Nephron progenitor cell (in vitro differentiated cells): ENCODE results near the gene GALNT6.

Experiments
- DNase-seq: peaks from one replicate; pipeline ENCODE4 v3.0.0; 2021
- H3K27ac Mint-ChIP-seq: 2 replicates; pipeline ENCODE4 v1.8.0; 2021; ENCODE audit warnings: mild to moderate bottlenecking, moderate library complexity, mixed read lengths
- H3K27me3 Mint-ChIP-seq: 2 replicates; pipeline ENCODE4 v1.8.0; 2021; ENCODE audit warnings: mild to moderate bottlenecking, low read depth, mixed read lengths; ENCODE audit not compliant: poor library complexity
- H3K36me3 Mint-ChIP-seq: 2 replicates; pipeline ENCODE4 v1.8.0; 2021; ENCODE audit warnings: low read depth, mixed read lengths
- H3K4me1 Mint-ChIP-seq: 2 replicates; pipeline ENCODE4 v1.8.0; 2021; ENCODE audit warnings: mixed read lengths
- H3K4me3 Mint-ChIP-seq: 2 replicates; pipeline ENCODE4 v1.8.0; 2021; ENCODE audit warnings: mild to moderate bottlenecking, moderate library complexity, mixed read lengths
- H3K9me3 Mint-ChIP-seq: 2 replicates; pipeline ENCODE4 v1.8.0; 2021; ENCODE audit warnings: mild to moderate bottlenecking, moderate library complexity, mixed read lengths
- TF ChIP-seq, protein P1 (sequence below): fragments of 200-600 bp; sonication (generic); IDR thresholded peaks from 2 replicates; pipeline ENCODE4 v1.5.0; 2021; ENCODE audit warnings: antibody characterized with exemption

Gene GALNT6

DNA sequence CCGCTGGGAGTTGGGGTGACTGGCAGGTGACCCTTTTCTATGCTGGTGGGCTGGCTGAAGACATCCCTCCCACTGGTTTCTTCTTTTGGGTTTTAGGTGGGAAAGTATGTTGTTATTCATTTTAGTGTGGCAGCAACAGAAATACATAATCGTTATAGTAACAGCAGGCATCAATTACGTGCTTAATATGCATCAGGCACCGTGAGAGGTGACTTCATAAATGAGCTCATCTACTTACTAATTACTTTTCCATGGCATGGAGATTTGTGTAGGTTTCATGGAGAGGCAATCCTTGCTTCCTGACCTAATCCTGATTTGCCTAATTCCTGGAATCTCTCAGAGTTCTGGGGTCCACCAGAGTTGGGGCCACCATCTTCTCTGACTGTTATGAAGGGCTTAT lies 31.4 kb downstream of the GALNT6 start:
- DNase-seq = no peak
- no peak overlapping the region for H3K27ac Mint-ChIP-seq
- peaks cover 8% of the 10 kb centered on the region for H3K27me3 Mint-ChIP-seq
- TF ChIP-seq, protein P1, sequence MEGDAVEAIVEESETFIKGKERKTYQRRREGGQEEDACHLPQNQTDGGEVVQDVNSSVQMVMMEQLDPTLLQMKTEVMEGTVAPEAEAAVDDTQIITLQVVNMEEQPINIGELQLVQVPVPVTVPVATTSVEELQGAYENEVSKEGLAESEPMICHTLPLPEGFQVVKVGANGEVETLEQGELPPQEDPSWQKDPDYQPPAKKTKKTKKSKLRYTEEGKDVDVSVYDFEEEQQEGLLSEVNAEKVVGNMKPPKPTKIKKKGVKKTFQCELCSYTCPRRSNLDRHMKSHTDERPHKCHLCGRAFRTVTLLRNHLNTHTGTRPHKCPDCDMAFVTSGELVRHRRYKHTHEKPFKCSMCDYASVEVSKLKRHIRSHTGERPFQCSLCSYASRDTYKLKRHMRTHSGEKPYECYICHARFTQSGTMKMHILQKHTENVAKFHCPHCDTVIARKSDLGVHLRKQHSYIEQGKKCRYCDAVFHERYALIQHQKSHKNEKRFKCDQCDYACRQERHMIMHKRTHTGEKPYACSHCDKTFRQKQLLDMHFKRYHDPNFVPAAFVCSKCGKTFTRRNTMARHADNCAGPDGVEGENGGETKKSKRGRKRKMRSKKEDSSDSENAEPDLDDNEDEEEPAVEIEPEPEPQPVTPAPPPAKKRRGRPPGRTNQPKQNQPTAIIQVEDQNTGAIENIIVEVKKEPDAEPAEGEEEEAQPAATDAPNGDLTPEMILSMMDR = no peak
- H3K9me3 Mint-ChIP-seq = no peaks in the 10 kb centered on the region
- H3K4me1 Mint-ChIP-seq = peaks cover 31% of the 10 kb centered on the region
- no peaks in the 10 kb centered on the region for H3K36me3 Mint-ChIP-seq
- no peak overlapping the region for H3K4me3 Mint-ChIP-seq

DNA sequence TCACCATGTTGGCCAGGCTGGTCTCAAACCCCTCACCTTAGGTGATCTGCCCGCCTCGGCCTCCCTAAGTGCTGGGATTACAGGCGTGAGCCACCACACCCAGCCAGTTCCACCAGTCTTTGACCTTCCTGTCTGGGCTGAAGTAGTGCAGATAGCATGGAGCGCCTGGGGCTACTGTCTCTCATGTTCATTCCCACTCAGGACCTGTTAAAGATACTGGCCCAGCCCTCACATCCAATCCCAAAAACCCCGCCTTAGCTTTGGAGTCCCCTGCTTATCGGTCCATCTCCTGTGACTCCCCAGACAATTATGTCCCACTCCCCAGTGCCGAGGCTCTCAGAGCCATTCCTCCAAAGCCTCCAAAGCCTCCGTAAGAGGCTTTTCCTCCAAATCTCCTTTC lies 32.7 kb downstream of the GALNT6 start:
- H3K27ac Mint-ChIP-seq = no peak overlapping the region

DNA sequence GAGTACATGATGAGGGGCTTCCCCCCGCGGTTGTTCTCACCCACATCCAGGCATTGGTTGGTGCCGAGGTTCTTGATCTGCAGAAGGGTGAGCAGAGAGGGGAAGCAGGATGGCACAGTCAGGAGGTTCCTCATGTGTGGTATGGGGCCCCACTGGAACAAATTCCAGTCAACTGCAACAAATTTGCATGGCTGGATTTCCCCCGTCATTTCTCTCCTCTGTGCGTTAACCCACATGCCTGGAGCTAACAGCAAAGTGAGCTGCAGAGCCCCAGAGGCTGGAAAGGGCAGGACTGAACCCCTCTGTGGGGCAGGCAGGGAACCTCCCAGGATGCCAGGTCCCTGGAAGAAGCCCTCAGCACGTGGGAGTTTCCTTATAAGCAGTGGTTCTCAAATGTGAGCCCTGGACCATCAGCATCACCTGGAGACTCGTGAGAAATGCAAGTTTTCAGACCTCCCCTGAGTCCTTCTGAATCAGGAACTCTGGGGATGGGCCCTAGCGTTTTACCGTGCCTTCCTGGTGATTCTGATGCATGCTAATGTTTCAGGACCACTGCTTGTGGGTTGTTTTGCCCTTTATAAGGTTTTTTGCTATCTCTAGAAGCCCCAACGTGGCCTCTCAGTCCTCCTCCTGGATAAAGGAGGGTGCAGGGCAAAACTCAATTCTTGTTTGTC lies 33.7 kb downstream of the GALNT6 start:
- H3K4me1 Mint-ChIP-seq = peaks cover 27% of the 10 kb centered on the region
- H3K4me3 Mint-ChIP-seq = no peak overlapping the region
- no peak overlapping the region for H3K27ac Mint-ChIP-seq
- DNase-seq = no peak
- TF ChIP-seq, protein P1 = no peak
- H3K27me3 Mint-ChIP-seq = peaks cover 8% of the 10 kb centered on the region
- H3K9me3 Mint-ChIP-seq = no peaks in the 10 kb centered on the region
- H3K36me3 Mint-ChIP-seq = no peaks in the 10 kb centered on the region

More for the DNA sequence above, 32.7 kb downstream of the GALNT6 start:
- DNase-seq = no peak
- Mint-ChIP-seq H3K36me3 (no peaks in the 10 kb centered on the region), H3K4me1 (peaks cover 27% of the 10 kb centered on the region), H3K9me3 (no peaks in the 10 kb centered on the region), H3K4me3 (no peak overlapping the region), H3K27me3 (peaks cover 8% of the 10 kb centered on the region)
- TF ChIP-seq, protein P1 = no peak

DNA sequence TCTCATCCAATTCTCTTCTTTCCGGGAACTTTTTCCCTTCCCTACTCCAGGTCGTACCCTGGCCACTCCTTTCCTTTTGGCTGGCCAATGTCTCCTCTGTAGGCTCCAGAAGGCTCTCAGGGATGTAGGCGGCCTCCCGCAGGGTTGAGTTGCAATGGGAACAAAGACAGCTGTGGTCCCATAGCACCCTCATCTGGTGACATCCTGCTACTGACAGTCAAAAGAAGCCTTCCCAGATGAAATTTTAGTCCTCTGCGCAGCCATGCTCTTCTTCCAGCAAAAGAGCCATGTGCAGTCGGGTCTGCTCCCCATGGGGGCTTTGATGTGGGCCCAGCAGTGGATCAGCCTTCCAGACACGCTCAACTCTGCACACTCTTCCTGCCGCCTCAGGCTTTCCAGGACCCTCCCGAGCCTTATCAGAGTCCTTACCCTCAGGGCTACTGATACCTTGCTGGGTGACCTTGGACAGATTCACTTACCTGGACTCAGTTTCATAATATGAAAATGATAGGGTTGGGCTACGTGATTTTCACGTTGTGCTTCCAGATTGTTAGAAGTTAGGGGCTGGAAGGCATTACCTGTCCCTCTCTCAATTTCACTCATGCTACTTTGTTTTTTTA lies 39.2 kb downstream of the GALNT6 start:
- Mint-ChIP-seq H3K4me3 (no peak overlapping the region), H3K4me1 (peaks cover 12% of the 10 kb centered on the region)

DNA sequence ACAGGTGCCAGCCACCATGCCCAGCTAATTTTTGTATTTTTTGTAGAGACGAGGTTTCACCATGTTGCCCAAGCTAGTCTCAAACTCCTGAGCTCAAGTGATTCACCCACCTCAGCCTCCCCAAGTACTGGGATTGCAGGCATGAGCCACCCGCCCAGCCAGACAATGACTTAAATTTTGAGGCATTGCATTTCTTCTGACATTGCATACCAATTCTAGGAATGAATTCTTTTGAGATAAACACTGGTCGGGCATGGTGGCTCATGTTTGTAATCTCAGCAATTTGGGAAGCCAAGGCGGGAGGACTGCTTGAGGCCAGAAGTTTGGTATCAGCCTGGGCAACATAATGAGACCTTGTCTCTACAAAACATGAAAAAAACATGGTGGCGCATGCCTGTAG lies 42.2 kb downstream of the GALNT6 start:
- TF ChIP-seq, protein P1 = no peak
- Mint-ChIP-seq H3K27me3 (peaks cover 8% of the 10 kb centered on the region), H3K9me3 (no peaks in the 10 kb centered on the region), H3K4me3 (no peak overlapping the region), H3K27ac (no peak overlapping the region), H3K36me3 (no peaks in the 10 kb centered on the region), H3K4me1 (peaks cover 23% of the 10 kb centered on the region)
- DNase-seq = no peak

More for the DNA sequence above, 39.2 kb downstream of the GALNT6 start:
- TF ChIP-seq, protein P1 = peak; percentile 77
- no peaks in the 10 kb centered on the region for H3K9me3 Mint-ChIP-seq
- DNase-seq = peak; percentile 68
- no peaks in the 10 kb centered on the region for H3K36me3 Mint-ChIP-seq
- peaks cover 4% of the 10 kb centered on the region for H3K27me3 Mint-ChIP-seq
- no peak overlapping the region for H3K27ac Mint-ChIP-seq

DNA sequence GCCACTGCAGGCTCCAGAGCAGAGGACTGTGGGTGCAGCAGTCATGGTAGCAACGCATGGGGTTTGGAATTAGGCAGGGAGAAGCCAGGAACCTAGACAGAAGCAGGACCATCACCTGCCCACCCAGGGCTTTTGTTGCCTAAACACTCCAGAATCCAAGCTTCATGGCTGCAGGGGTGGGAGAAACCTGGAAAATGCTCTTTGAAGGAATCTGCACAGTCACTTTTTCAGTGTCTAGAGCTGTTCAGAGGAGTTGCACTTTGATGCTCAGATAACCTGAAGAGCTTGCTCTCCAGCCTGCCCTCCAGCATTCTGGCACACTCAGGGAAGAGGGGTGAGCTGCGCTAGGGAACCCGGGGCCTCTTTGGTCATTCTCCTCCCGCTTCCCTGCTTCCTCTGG lies 43.1 kb downstream of the GALNT6 start:
- TF ChIP-seq, protein P1 = no peak
- no peak overlapping the region for H3K4me3 Mint-ChIP-seq
- H3K36me3 Mint-ChIP-seq = no peaks in the 10 kb centered on the region
- H3K27ac Mint-ChIP-seq = no peak overlapping the region
- peaks cover 29% of the 10 kb centered on the region for H3K4me1 Mint-ChIP-seq
- no peaks in the 10 kb centered on the region for H3K9me3 Mint-ChIP-seq
- H3K27me3 Mint-ChIP-seq = peaks cover 8% of the 10 kb centered on the region
- DNase-seq = no peak
